ENCODE measurements around the gene ANKRD16. TPM values are rescaled to one million over a fixed set of nuclear protein-coding genes. Genes with fewer than 3 reads are reported as not detected.

ANKRD16 gene
- polyA plus RNA-seq, 3 donors: 1.4 to 2.9 (median 2.1) TPM

DNA sequence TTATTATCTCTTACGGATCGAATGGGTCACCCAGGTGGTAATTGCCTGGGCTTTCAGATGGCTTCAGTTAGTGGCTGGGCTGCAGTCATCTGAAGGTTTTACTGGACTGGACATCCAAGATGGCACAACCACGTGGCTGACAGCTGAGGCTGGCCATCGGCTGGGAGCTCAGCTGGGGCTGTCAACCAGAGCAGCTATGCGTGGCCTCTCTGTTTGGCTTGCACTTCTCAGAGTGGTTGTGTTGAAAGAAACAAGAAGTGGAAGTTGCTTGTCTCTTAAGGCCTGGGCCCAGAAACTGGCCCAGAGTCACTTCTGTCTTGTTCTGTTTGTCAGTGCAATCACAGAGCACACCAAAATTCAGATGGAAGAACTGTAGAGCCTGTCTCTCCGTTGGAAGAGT, 70.8 kb downstream of the ANKRD16 start:
- H3K4me1 Mint-ChIP-seq: peaks cover 39% of the 10 kb centered on the region
- Histone ChIP-seq H3K4me1 (ENCODE audit: control insufficient read depth in 1 of 2, insufficient read depth in 2 of 2, low read length in 2 of 2) (peaks cover 33 to 40% of the 10 kb centered on the region in 2 donors), H3K27ac (ENCODE audit: low read depth in 1 of 2, low read length in 2 of 2) (peak overlapping the region; percentile 24 to 47), H3K79me2 (ENCODE audit: insufficient read depth, low read length) (peaks cover 15% of the 10 kb centered on the region), H3K9ac (ENCODE audit: insufficient read depth, low read length, poor library complexity, severe bottlenecking) (no peak overlapping the region), H3K4me3 (replicated peaks in 1 of 3; ENCODE audit: low read depth in 2 of 3, low read length in 3 of 3) (no peak overlapping the region), H2AFZ (ENCODE audit: insufficient read depth, low read depth, low read length, poor library complexity, severe bottlenecking) (peak overlapping the region; percentile 32), H3K9me3 (replicated peaks in 1 of 2; ENCODE audit: control insufficient read depth in 1 of 2, insufficient read depth in 1 of 2, low read length in 2 of 2) (no peaks in the 10 kb centered on the region), H3K4me2 (replicated peaks; ENCODE audit: extremely low read depth, low read length, poor library complexity, severe bottlenecking) (no peak overlapping the region), H3K27me3 (ENCODE audit: control insufficient read depth in 2 of 2, insufficient read depth in 2 of 2, low read length in 2 of 2) (no peaks in the 10 kb centered on the region), H3K36me3 (replicated peaks in 1 of 2; ENCODE audit: control insufficient read depth in 1 of 2, insufficient read depth in 2 of 2, low read length in 2 of 2) (no peaks in the 10 kb centered on the region), H4K20me1 (ENCODE audit: insufficient read depth, low read length) (no peaks in the 10 kb centered on the region)
- DNase-seq: peak in 2 of 3 donors; percentile 36
- H3K27ac Mint-ChIP-seq: peak overlapping the region; percentile 7 to 73 (median 65)
- no peaks in the 10 kb centered on the region for H3K9me3 Mint-ChIP-seq
- TF ChIP-seq, protein P1, sequence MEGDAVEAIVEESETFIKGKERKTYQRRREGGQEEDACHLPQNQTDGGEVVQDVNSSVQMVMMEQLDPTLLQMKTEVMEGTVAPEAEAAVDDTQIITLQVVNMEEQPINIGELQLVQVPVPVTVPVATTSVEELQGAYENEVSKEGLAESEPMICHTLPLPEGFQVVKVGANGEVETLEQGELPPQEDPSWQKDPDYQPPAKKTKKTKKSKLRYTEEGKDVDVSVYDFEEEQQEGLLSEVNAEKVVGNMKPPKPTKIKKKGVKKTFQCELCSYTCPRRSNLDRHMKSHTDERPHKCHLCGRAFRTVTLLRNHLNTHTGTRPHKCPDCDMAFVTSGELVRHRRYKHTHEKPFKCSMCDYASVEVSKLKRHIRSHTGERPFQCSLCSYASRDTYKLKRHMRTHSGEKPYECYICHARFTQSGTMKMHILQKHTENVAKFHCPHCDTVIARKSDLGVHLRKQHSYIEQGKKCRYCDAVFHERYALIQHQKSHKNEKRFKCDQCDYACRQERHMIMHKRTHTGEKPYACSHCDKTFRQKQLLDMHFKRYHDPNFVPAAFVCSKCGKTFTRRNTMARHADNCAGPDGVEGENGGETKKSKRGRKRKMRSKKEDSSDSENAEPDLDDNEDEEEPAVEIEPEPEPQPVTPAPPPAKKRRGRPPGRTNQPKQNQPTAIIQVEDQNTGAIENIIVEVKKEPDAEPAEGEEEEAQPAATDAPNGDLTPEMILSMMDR (IDR thresholded peaks at IDR 0.05): no peak
- intact Hi-C loops (cut with micrococcal nuclease): loop anchor here in 1 of 2 donors (10.0 kb wide), 1 partner anchor 134 kb away; the partner anchor contains the start of gene TASOR2
- H3K27me3 Mint-ChIP-seq (ENCODE audit: low read depth in 3 of 3): peaks cover 0 to 1% (median 0%) of the 10 kb centered on the region in 3 donors
- 67% methylated on average over 4 of the region's 6 CpGs for WGBS (ENCODE audit: insufficient coverage)
- no peaks in the 10 kb centered on the region for H3K36me3 Mint-ChIP-seq
- H3K4me3 Mint-ChIP-seq: peak overlapping the region in 1 of 2 donors; percentile 51

DNA sequence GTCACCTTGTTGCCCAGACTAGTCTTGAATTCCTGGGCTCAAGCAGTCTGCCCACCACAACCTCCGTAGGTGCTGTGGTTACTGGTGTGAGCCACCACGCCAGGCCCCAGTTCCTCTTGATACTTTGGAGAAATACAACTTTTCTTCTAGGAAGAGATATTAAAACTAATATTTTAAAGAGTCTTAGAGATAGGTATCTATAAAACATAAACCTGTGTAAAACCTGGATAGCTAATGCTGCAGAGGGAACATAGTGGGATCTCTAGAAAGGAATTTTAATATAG, 71.7 kb downstream of the ANKRD16 start:
- Mint-ChIP-seq H3K27me3 (ENCODE audit: low read depth in 3 of 3) (peaks cover 0 to 2% (median 1%) of the 10 kb centered on the region in 3 donors), H3K4me1 (peaks cover 39% of the 10 kb centered on the region), H3K4me3 (no peak overlapping the region), H3K27ac (peak overlapping the region in 1 of 7 donors; percentile 43), H3K9me3 (no peaks in the 10 kb centered on the region), H3K36me3 (no peaks in the 10 kb centered on the region)
- Histone ChIP-seq H3K9ac (ENCODE audit: insufficient read depth, low read length, poor library complexity, severe bottlenecking) (no peak overlapping the region), H3K36me3 (replicated peaks in 1 of 2; ENCODE audit: control insufficient read depth in 1 of 2, insufficient read depth in 2 of 2, low read length in 2 of 2) (no peaks in the 10 kb centered on the region), H3K79me2 (ENCODE audit: insufficient read depth, low read length) (peaks cover 18% of the 10 kb centered on the region), H4K20me1 (ENCODE audit: insufficient read depth, low read length) (no peaks in the 10 kb centered on the region), H3K4me1 (ENCODE audit: control insufficient read depth in 1 of 2, insufficient read depth in 2 of 2, low read length in 2 of 2) (peaks cover 33 to 40% of the 10 kb centered on the region in 2 donors), H3K4me3 (replicated peaks in 1 of 3; ENCODE audit: low read depth in 2 of 3, low read length in 3 of 3) (no peak overlapping the region), H2AFZ (ENCODE audit: insufficient read depth, low read depth, low read length, poor library complexity, severe bottlenecking) (no peak overlapping the region), H3K4me2 (replicated peaks; ENCODE audit: extremely low read depth, low read length, poor library complexity, severe bottlenecking) (no peak overlapping the region), H3K9me3 (replicated peaks in 1 of 2; ENCODE audit: control insufficient read depth in 1 of 2, insufficient read depth in 1 of 2, low read length in 2 of 2) (no peaks in the 10 kb centered on the region), H3K27me3 (ENCODE audit: control insufficient read depth in 2 of 2, insufficient read depth in 2 of 2, low read length in 2 of 2) (no peaks in the 10 kb centered on the region), H3K27ac (ENCODE audit: low read depth in 1 of 2, low read length in 2 of 2) (no peak overlapping the region)
- intact Hi-C loops (cut with micrococcal nuclease): loop anchor here in 1 of 2 donors (10.0 kb wide), 1 partner anchor 133 kb away; the partner anchor contains the start of gene TASOR2
- TF ChIP-seq, protein P1 (IDR thresholded peaks at IDR 0.05): no peak
- DNase-seq: no peak
- WGBS (ENCODE audit: insufficient coverage): no CpG with 5 or more reads among the region's 2 CpGs

Measured in CD14-positive monocyte (primary cell).